Measurements from ENCODE around the gene SLC46A2. TPM values are rescaled to one million over a fixed set of nuclear protein-coding genes. Genes with fewer than 3 reads are reported as not detected.
A peak's percentile ranks its signal among the peaks of the same experiment; 100 is the strongest.

Gene SLC46A2
- total and polyA plus RNA-seq, 2 of the 13 experiments (the other 11 are each of a cell fraction or from before 2014, with no cell fraction given): not detected

GRCh38 chr9:112898872-112899311 is 8.2 kb upstream of the SLC46A2 start:
- Histone ChIP-seq H3K79me2 (ENCODE audit: insufficient read depth, low read length) (no peaks in the 10 kb centered on the region), H3K27ac (ENCODE audit: extremely low read length, insufficient read depth, low read length) (no peak overlapping the region), H3K4me1 (ENCODE audit: insufficient read depth, low read length) (peaks cover 27% of the 10 kb centered on the region), H3K36me3 (replicated peaks in 1 of 2; ENCODE audit: control insufficient read depth in 1 of 2, insufficient read depth in 2 of 2, low read length in 2 of 2) (no peaks in the 10 kb centered on the region), H3K4me3 (replicated peaks in 1 of 3; ENCODE audit: insufficient read depth in 1 of 3, low read depth in 2 of 3, low read length in 3 of 3) (no peak overlapping the region; a peak in 1 of 6 replicates), H3K27me3 (ENCODE audit: control insufficient read depth in 1 of 2, insufficient read depth in 2 of 2, low read length in 2 of 2) (no peaks in the 10 kb centered on the region), H2AFZ (ENCODE audit: low read length) (no peak overlapping the region), H3K9me3 (ENCODE audit: low read length) (no peaks in the 10 kb centered on the region), H3K9ac (ENCODE audit: insufficient read depth, low read depth, low read length) (no peak overlapping the region), H4K20me1 (ENCODE audit: insufficient read depth, low read length) (no peaks in the 10 kb centered on the region), H3K4me2 (ENCODE audit: low read depth, low read length) (peak overlapping the region; percentile 43)
- in situ Hi-C loops (cut with HindIII; ENCODE audit: extremely low pct_ligation_motif_present, low pct_unique_long_range_greater_than_20kb) (no loop called here), intact Hi-C loops (cut with micrococcal nuclease; ENCODE audit: unreplicated experiment) (no loop called here)
- CTCF ChIA-PET (ENCODE audit: low intra/inter-chr PET ratio, low total read pairs): no interaction called here
- DNase-seq (ENCODE audit: low spot score): peak; percentile 68
- peak; percentile 8 for FAIRE-seq
- WGBS (ENCODE audit: low lambda C conversion rate): 14% methylated on average over 6 of the region's 6 CpGs
- POLR2A ChIA-PET: no interaction called here
- no TSS peak for BruUV-seq (replicated peaks)
- ATAC-seq: peak; percentile 51; the same call in 2 of the 3 replicates
- TF ChIP-seq NCOA2 (CRISPR knock-in tag; IDR thresholded peaks at IDR 0.05) (0 out of 2 replicates have a peak, but pooled peaks have one; percentile 47), GATAD2A (CRISPR knock-in tag; IDR thresholded peaks at IDR 0.05) (0 out of 2 replicates have a peak, but pooled peaks have one; percentile 46), ZC3H13 (CRISPR knock-in tag; IDR thresholded peaks at IDR 0.05) (no peak), ATF4 (CRISPR knock-in tag; IDR thresholded peaks at IDR 0.05) (0 out of 4 replicates have a peak, but pooled peaks of 1 of the 2 experiments have one; percentile 32), CC2D1A (CRISPR knock-in tag; IDR thresholded peaks at IDR 0.05) (no peak), TRAFD1 (CRISPR knock-in tag; IDR thresholded peaks at IDR 0.05; ENCODE audit: borderline replicate concordance) (no peak), NR2F1 (CRISPR knock-in tag; IDR thresholded peaks at IDR 0.05) (peak; percentile 34 to 41; a peak in 1 of 4 replicates), ZNF724P (CRISPR knock-in tag; IDR thresholded peaks at IDR 0.05; ENCODE audit: borderline replicate concordance) (no peak), RXRA (CRISPR knock-in tag; IDR thresholded peaks at IDR 0.05) (peak; percentile 35; the same call in 1 of the 2 replicates), MED8 (CRISPR knock-in tag; IDR thresholded peaks at IDR 0.05; ENCODE audit: insufficient replicate concordance) (no peak), KAT8 (CRISPR knock-in tag; IDR thresholded peaks at IDR 0.05) (peak; percentile 49), ELF3 (CRISPR knock-in tag; IDR thresholded peaks at IDR 0.05) (peak; percentile 24; the same call in 1 of the 2 replicates), RXRB (CRISPR knock-in tag; IDR thresholded peaks at IDR 0.05; ENCODE audit: borderline replicate concordance) (peak; percentile 45; the same call in 1 of the 2 replicates), EP300 (IDR thresholded peaks at IDR 0.05; ENCODE audit: low read depth in 2 of 2, low read length in 2 of 2) (0 out of 4 replicates have a peak, but pooled peaks of 1 of the 2 experiments have one; percentile 13), EP300 (CRISPR knock-in tag; IDR thresholded peaks at IDR 0.05; ENCODE audit: borderline replicate concordance) (no peak), ZNF652 (CRISPR knock-in tag; IDR thresholded peaks at IDR 0.05; ENCODE audit: borderline replicate concordance, low read depth) (no peak), ZNF232 (CRISPR knock-in tag; IDR thresholded peaks at IDR 0.05; ENCODE audit: borderline replicate concordance) (no peak), SP5 (CRISPR knock-in tag; IDR thresholded peaks at IDR 0.05; ENCODE audit: borderline replicate concordance, low read depth) (0 out of 2 replicates have a peak, but pooled peaks have one; percentile 44), SAP130 (CRISPR knock-in tag; IDR thresholded peaks at IDR 0.05; ENCODE audit: low read depth) (peak; percentile 49), EHMT2 (IDR thresholded peaks at IDR 0.05; ENCODE audit: borderline replicate concordance, low read depth, low read length) (no peak), DRAP1 (CRISPR knock-in tag; IDR thresholded peaks at IDR 0.05) (no peak)
